ENCODE results near the gene ACTL10.

DNA sequence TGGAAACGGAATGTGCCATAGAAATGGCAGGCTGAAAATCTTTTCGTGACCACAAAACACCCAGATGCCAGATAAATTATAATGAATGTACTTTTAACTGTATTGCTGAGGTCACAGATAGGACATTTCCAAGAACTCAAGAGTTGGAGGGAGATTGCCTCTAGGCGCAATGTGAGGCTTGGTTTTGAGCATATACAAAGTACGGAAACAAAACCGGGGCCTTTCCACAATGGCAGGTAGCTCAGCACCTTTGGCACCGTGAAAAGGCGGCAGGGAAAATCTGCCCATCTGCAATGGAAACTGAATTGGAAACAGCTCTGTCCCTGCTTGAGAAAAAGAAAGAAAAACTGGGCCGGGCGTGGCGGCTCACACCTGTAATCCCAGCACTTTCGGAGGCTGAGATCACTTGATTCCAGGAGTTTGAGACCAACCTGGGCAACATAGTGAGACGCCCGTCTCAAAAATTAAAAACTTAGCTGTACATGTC, 15.1 kb upstream of the ACTL10 start:
- no peak for TF ChIP-seq EZH2 (IDR thresholded peaks at IDR 0.05; ENCODE audit: borderline replicate concordance, insufficient read depth, low read depth, low read length, poor library complexity, severe bottlenecking)
- TF ChIP-seq, protein P1, sequence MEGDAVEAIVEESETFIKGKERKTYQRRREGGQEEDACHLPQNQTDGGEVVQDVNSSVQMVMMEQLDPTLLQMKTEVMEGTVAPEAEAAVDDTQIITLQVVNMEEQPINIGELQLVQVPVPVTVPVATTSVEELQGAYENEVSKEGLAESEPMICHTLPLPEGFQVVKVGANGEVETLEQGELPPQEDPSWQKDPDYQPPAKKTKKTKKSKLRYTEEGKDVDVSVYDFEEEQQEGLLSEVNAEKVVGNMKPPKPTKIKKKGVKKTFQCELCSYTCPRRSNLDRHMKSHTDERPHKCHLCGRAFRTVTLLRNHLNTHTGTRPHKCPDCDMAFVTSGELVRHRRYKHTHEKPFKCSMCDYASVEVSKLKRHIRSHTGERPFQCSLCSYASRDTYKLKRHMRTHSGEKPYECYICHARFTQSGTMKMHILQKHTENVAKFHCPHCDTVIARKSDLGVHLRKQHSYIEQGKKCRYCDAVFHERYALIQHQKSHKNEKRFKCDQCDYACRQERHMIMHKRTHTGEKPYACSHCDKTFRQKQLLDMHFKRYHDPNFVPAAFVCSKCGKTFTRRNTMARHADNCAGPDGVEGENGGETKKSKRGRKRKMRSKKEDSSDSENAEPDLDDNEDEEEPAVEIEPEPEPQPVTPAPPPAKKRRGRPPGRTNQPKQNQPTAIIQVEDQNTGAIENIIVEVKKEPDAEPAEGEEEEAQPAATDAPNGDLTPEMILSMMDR (IDR thresholded peaks at IDR 0.05): no peak
